DMS 273 (cell line): ENCODE results near the gene BORCS8.
"Not testable (repeated sequence)": the region's sequence is repeated elsewhere in the genome, so short reads cannot be mapped to it uniquely, and the experiment has no call there.

Experiments used
- DNase-seq: peaks from one replicate; lab custom pipeline; 2025; ENCODE audit not compliant: unreplicated experiment; lab: John Stamatoyannopoulos, UW

Gene BORCS8

DNA sequence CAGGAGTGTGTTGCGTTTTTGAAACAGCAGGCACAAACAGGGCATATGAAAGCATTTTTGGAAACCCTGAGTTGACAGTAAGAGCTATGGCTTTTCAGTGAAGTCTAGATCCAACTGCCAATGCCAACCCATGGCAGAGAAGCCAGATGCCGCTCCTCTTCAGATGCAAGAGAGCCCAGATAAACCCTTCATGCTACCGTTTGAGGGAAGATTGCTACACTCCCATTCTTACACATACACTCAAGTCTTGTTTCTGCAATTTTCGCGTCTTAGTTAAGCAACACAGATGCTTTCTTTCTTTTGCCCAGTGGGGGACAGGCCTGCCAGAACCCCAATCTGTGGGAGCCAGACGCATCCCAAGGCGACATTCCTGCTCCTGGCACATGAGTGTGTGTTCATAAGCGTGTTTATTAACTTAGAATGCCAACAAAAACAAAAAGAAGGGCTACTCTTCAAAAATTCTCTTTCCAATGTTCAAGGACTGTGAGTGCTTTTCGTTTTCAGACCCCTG is 10.4 kb downstream of the BORCS8 start:
- no peak for DNase-seq

GRCh38 chr19:19179548-19180441 is 12.2 kb downstream of the BORCS8 start:
- no peak for DNase-seq

DNA sequence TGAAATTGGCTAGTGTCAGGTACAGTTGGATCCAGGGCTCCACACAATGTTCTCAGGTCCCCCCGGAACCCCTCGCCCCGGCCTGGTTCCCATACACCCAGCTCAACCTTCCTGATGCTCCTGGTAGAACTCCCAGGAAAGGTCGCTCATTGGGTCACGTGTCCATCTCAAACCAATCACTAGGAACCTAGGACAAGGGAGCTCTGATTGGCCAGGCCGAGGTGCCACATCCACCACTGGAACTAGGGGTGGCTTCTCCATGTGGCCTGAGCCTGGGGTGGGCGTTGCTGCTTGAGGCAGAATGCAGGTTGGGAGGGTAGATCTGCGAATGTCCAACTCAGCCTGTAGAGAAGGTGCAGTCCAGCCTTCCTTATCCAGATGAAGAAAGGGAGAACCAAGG is 15.0 kb downstream of the BORCS8 start:
- no peak for DNase-seq

DNA sequence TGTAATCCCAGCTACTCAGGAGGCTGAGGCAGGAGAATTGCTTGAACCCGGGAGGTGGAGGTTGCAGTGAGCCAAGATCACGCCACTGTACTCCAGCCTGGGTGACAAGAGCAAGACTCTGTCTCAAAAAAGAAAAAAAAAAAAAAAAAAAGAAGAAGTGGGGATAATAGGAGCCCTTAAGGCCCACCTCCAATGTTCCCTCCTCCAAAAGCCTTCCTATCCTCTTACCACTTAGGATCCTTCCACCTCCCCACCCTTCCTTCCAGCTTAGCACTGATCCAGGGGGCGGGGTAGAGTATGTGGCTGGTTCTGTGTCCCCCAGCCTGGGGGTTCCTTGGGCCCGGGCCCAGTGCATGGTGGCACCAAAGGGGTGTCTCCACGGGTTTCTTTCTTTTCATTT is 18.7 kb downstream of the BORCS8 start:
- DNase-seq: not testable (repeated sequence)

GRCh38 chr19:19171821-19172532 is 20.0 kb downstream of the BORCS8 start:
- peak; percentile 73 for DNase-seq

GRCh38 chr19:19170873-19171672 is 20.9 kb downstream of the BORCS8 start:
- DNase-seq: peak; percentile 59

- peak; percentile 94 for DNase-seq
These were observed 21.7 kb downstream of the BORCS8 start, which contains the start of gene MEF2B for GRCh38 chr19:19170053-19170872. MEF2B (minus strand) TSS chr19:19170263; CDS start chr19:19150735, 19,528 bp downstream.

GRCh38 chr19:19169236-19170052 is 22.5 kb downstream of the BORCS8 start:
- no peak for DNase-seq

DNA sequence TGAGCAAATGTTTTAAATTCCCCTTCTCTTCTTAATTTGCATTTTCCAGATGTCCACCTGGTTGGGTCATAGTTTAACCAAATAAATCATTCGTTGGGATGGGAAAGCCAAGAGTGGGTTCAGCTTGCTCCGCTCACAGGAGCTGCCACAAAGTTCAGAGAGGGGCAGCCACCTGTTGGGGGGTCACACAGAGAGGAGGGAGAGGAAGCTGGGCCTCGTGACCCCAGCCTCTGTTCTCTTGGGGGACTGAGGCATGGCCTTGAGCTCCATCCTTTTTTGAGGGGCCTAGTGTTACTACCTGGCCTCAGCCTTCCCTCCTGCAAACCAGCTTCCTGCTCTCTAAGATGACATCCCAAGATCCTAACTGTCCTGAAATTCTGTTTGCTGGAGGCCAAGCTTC is 24.3 kb downstream of the BORCS8 start:
- no peak for DNase-seq

DNA sequence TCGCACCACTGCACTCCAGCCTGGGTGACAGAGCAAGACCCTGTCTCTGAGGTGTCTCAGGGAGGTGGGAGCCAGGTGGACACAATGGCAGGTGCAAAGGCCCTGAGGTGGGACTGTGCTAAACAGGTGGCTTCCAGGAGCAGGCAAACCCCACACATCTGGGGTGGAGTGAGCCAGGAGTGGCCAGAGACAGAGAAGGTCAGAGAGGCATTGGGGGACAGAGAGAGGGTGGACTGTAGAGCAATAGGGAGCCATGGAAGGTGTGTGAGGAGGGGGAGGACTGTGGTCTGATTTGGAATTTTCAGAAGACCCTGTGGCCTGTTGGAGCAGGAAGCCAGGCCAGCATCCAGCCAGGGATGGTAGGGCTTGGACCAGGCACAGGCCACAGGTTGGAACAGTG is 26.6 kb downstream of the BORCS8 start:
- DNase-seq: no peak

DNA sequence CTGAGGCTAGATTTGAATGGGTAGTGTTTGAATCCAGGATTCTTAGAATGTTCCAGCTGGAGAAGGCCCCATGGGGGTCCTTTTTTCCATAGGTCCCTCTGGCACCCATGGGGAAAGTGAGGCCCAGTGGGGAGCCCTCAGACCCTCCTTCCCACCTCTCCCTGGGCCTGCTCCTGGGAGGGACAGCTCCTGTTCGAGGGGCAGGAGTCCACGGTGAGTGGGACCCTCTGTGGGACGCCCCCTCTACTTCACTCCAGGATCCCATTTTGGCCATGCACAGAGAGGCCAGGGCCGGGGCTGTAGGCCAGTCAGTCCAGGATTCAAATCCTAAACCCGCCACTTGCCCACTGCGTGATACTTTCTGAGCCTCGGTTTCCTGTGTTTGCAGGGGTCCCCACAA is 29.5 kb downstream of the BORCS8 start:
- no peak for DNase-seq

- DNase-seq: no peak
These were observed 31.4 kb downstream of the BORCS8 start for GRCh38 chr19:19160461-19161035.

DNA sequence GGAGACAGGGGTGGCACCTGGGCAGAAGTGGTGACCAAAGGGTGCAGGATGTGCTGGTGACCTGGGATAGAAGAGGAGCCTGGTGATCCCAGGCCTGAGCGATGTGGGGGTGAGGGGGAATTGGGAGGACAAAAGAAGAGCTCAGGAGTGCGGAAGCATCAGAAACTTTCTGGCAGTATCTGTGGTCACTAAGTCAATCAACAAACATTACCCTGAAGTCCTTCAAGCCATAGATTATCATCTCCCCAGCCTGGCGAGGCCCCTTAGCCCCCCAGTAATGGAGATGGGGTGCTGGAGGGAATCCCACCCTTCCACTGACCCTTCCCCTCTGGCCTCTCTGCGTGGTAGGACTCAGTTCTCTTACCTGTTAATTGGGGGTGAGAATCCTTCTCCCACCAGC is 32.4 kb downstream of the BORCS8 start:
- DNase-seq: no peak

DNA sequence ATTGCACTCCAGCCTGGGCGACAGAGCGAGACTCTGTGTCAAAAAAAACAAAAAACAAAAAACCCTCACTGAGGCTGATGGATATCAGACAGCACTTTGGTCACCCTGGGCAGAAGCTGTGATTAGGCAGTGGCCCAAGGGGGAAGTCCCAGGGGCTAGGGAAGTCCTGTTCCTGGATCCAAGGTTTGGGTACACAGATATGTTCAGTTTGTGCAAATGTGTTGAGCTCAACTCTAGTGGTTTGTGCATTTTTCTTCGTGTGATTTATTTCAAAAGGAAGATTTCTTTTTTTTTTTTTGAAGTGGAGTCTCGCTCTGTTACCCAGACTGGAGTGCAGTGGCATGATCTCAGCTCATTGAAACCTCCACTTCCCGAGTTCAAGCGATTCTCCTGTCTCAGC is 34.1 kb downstream of the BORCS8 start:
- DNase-seq: no peak

- DNase-seq: no peak
These were observed 36.3 kb downstream of the BORCS8 start for GRCh38 chr19:19155495-19156219.

DNA sequence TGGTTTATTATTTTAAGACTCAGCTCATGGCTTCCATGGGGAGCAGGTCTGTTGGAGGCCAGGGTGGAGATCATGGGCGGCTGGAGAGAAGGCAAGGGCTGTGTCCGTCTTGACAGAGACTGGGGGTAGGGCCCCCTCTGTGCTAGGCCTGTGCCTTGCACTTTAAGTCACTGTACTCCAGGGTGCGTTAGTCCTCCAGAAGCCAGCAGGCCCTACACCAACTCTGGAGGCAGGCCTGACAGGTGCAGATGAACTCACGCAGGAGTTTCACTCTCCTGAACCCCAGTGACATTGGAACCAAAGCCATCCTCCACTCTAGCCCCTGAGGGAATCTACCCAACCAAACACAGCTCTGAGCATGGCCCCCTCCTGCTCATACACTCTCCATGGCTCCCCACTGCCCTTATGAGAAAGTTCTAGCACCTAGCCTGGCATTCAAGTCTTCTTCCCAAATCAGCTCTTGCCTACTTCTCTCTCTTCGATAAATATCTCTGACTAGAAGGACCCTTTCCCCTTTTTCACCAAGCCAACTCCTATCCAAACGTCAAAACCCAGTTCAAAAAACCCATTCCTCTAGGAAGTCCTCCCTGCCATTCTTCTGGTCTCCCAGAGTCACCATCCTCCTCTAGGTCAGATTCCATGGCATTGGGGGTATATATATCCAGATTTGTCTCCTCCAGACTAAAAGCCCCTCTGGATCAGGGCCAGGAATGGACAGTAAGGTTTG is 37.0 kb downstream of the BORCS8 start:
- DNase-seq: no peak

GRCh38 chr19:19152668-19153384 is 39.1 kb downstream of the BORCS8 start:
- no peak for DNase-seq
